OCI-LY1 (cell line): ENCODE data around the gene SLC9A1.

Experiments
- H2AFZ ChIP-seq: fragments of 200-600 bp; sonication (generic), shearing (Covaris generic); 2 replicates; pipeline ENCODE4 v1.6.0; 2014; ENCODE audit warnings: antibody characterized with exemption, mild to moderate bottlenecking, low read length
- H3F3A ChIP-seq: fragments of 200-600 bp; sonication (generic), shearing (Covaris generic); 2 replicates; pipeline ENCODE4 v1.6.0; 2014; ENCODE audit warnings: mild to moderate bottlenecking, antibody characterized with exemption, low read length, moderate library complexity; ENCODE audit not compliant: insufficient read depth
- H3K27ac ChIP-seq: fragments of 200-600 bp; sonication (generic); 2 replicates; pipeline ENCODE4 v1.5.1; 2014; ENCODE audit warnings: low read length, mixed run types, mild to moderate bottlenecking, low read depth; ENCODE audit not compliant: poor library complexity, severe bottlenecking
- H3K27me3 ChIP-seq: fragments of 200-600 bp; sonication (generic); 2 replicates; pipeline ENCODE4 v1.6.0; 2014; ENCODE audit warnings: antibody characterized with exemption, mild to moderate bottlenecking, low read length, moderate library complexity; ENCODE audit not compliant: insufficient read depth
- H3K36me3 ChIP-seq: fragments of 200-600 bp; sonication (generic); 2 replicates; pipeline ENCODE4 v1.6.1; 2014; ENCODE audit warnings: mild to moderate bottlenecking, antibody characterized with exemption, low read length, moderate library complexity, mixed read lengths; ENCODE audit not compliant: insufficient read depth
- H3K4me1 ChIP-seq: fragments of 200-600 bp; sonication (generic); 2 replicates; pipeline ENCODE4 v1.5.1; 2014; ENCODE audit warnings: mild to moderate bottlenecking, low read length, moderate library complexity; ENCODE audit not compliant: insufficient read depth, severe bottlenecking
- H3K4me2 ChIP-seq: fragments of 200-600 bp; sonication (generic), shearing (Covaris generic); 2 replicates; pipeline ENCODE4 v1.6.1; 2014; ENCODE audit warnings: low read length
- H3K4me3 ChIP-seq: fragments of 200-600 bp; sonication (generic); 2 replicates; pipeline ENCODE4 v1.5.1; 2014; ENCODE audit warnings: low read length, low read depth, mild to moderate bottlenecking, mixed read lengths; ENCODE audit not compliant: poor library complexity, severe bottlenecking
- H3K79me2 ChIP-seq: fragments of 200-600 bp; shearing (Covaris generic); 2 replicates; pipeline ENCODE4 v1.6.1; 2016; ENCODE audit warnings: mixed run types, low read length, mixed read lengths; ENCODE audit not compliant: insufficient read depth
- H3K9ac ChIP-seq: fragments of 200-600 bp; sonication (generic), shearing (Covaris generic); 2 replicates; pipeline ENCODE4 v1.6.1; 2014; ENCODE audit warnings: mild to moderate bottlenecking, low read length, mixed read lengths
- H3K9me2 ChIP-seq: fragments of 200-600 bp; sonication (generic), shearing (Covaris generic); 2 replicates; pipeline ENCODE4 v1.6.1; 2014; ENCODE audit warnings: low read depth, mild to moderate bottlenecking, low read length, mixed read lengths
- H3K9me3 ChIP-seq: fragments of 200-600 bp; shearing (Covaris generic); 2 replicates; pipeline ENCODE4 v1.6.1; 2014; ENCODE audit warnings: low read length, mixed read lengths
- H4K20me1 ChIP-seq: fragments of 200-600 bp; sonication (generic), shearing (Covaris generic); 2 replicates; pipeline ENCODE4 v1.6.0; 2016; ENCODE audit warnings: mild to moderate bottlenecking, low read length; ENCODE audit not compliant: insufficient read depth
- CTCF ChIP-seq: fragments of 200-600 bp; sonication (generic), shearing (Covaris generic); IDR thresholded peaks from 2 replicates; pipeline ENCODE4 v1.5.1; 2017; ENCODE audit warnings: mild to moderate bottlenecking, antibody characterized with exemption, low read length, moderate library complexity, mixed read lengths
- EZH2 ChIP-seq: fragments of 200-600 bp; sonication (generic), shearing (Covaris generic); IDR thresholded peaks from 2 replicates; pipeline ENCODE4 v1.8.0; 2017; ENCODE audit warnings: borderline replicate concordance, mixed run types, mild to moderate bottlenecking, antibody characterized with exemption, low read length, moderate library complexity, mixed read lengths

Gene SLC9A1

GRCh38 chr1:27049100-27049499 lies 105.8 kb downstream of the SLC9A1 start:
- TF ChIP-seq EZH2 (no peak), CTCF (no peak)
- H3K9me2 ChIP-seq, result no peaks in the 10 kb centered on the region
- no peaks in the 10 kb centered on the region for H3K4me1 ChIP-seq
- no peaks in the 10 kb centered on the region for H3K9me3 ChIP-seq
- H3F3A ChIP-seq, result no peaks in the 10 kb centered on the region
- no peak overlapping the region for H3K9ac ChIP-seq
- no peaks in the 10 kb centered on the region for H4K20me1 ChIP-seq
- no peak overlapping the region for H3K4me3 ChIP-seq
- no peak overlapping the region for H3K27ac ChIP-seq
- no peaks in the 10 kb centered on the region for H3K36me3 ChIP-seq
- no peaks in the 10 kb centered on the region for H3K79me2 ChIP-seq
- no peak overlapping the region for H3K4me2 ChIP-seq
- no peak overlapping the region for H2AFZ ChIP-seq
- no peaks in the 10 kb centered on the region for H3K27me3 ChIP-seq
